Lower leg skin (tissue), 3 donors: ENCODE measurements around the gene CDK8.

Source experiments
- POLR2A ChIP-seq, 2 donors: fragments of 450-650 bp; IDR thresholded peaks; one replicate each; pipeline ENCODE4 v1.6.1; 2016 to 2017; ENCODE audit warnings: antibody characterized with exemption in 2 of 2, mild to moderate bottlenecking in 1 of 2, moderate library complexity in 1 of 2
- TF ChIP-seq, protein P1 (sequence below), 3 donors: fragments of 450-650 bp; IDR thresholded peaks; one replicate each; pipeline ENCODE4 v1.5.1; 2016; ENCODE audit warnings: antibody characterized with exemption in 3 of 3, mild to moderate bottlenecking in 3 of 3, moderate library complexity in 2 of 3

DNA sequence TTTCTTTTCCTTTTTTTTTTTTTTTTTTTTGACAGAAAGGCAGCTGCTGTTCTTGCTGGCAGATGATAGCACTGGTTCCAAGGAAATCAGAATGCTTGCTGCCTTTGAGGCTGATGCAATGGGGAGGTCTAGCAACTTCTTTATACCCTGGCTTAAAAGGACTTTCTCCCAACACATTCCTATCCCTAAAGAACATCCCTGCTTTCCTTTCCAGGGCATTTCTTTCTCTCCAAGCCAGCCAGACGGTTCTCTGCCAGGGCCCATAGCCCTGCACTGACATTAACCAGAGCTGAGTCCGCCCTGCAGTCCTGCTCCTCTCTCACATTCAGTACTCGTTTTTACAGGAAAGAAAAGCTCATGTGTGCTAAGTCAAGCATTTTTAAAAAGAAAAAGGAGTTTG lies 169.7 kb downstream of the CDK8 start:
- TF ChIP-seq POLR2A (IDR thresholded peaks at IDR 0.05): no peak
- TF ChIP-seq, protein P1, sequence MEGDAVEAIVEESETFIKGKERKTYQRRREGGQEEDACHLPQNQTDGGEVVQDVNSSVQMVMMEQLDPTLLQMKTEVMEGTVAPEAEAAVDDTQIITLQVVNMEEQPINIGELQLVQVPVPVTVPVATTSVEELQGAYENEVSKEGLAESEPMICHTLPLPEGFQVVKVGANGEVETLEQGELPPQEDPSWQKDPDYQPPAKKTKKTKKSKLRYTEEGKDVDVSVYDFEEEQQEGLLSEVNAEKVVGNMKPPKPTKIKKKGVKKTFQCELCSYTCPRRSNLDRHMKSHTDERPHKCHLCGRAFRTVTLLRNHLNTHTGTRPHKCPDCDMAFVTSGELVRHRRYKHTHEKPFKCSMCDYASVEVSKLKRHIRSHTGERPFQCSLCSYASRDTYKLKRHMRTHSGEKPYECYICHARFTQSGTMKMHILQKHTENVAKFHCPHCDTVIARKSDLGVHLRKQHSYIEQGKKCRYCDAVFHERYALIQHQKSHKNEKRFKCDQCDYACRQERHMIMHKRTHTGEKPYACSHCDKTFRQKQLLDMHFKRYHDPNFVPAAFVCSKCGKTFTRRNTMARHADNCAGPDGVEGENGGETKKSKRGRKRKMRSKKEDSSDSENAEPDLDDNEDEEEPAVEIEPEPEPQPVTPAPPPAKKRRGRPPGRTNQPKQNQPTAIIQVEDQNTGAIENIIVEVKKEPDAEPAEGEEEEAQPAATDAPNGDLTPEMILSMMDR (IDR thresholded peaks at IDR 0.05): no peak
